HepG2 (cell line): Measurements from ENCODE around the gene NFKB1. TPM values are rescaled to one million over a fixed set of nuclear protein-coding genes. Genes with fewer than 3 reads are reported as not detected.

Experiments used
- ATAC-seq: fragments of 200-7000 bp; cut with Tn5 transposase; 3 replicates; pipeline ENCODE4 v1.9.1; 2020; ENCODE audit warnings: mild to moderate bottlenecking, moderate library complexity
- BruUV-seq: library from RNA; stranded (reverse); fragments of 400-500 nt; replicated peaks from 2 replicates; lab custom pipeline; 2021; lab: Mats Ljungman, UMichigan
- CTCF ChIA-PET: fragments of 300-600 bp; formaldehyde crosslinking; extraction: SDS; loops from one replicate; lab custom pipeline; 2021; ENCODE audit warnings: low total read pairs, inconsistent platforms, low intra/inter-chr PET ratio; lab: Yijun Ruan, JAX
- POLR2A ChIA-PET: fragments of 350-600 bp; sonication (Branson Sonifier 250); formaldehyde crosslinking; loops from one replicate; lab custom pipeline; 2020; ENCODE audit warnings: antibody characterized with exemption, inconsistent platforms; lab: Yijun Ruan, JAX
- DNase-seq: peaks from one replicate; pipeline ENCODE4 v3.0.0-alpha.2; 2015; ENCODE audit warnings: low spot score
- FAIRE-seq: peaks from 3 replicates; lab custom pipeline; 2011; peaks lifted over from hg19 to GRCh38; lab: Jason Lieb, UNC
- H2AFZ ChIP-seq: one replicate; pipeline ENCODE4 v1.6.1; 2011; ENCODE audit warnings: low read length, inconsistent platforms
- H3K27ac ChIP-seq: fragments of 300-600 bp; 3 replicates; pipeline ENCODE4 v1.8.0; 2011; ENCODE audit warnings: mixed run types, mild to moderate bottlenecking, mixed read lengths, low read length, inconsistent platforms; ENCODE audit not compliant: insufficient read depth; ENCODE audit errors: extremely low read length
- H3K27me3 ChIP-seq, 2 experiments: fragments of 200-600 bp in 1 of 2; 2 replicates in 1 of 2; 3 replicates in 1 of 2; pipeline versions ENCODE4 v1.6.0 to v1.8.0; 2011; ENCODE audit warnings: low read length in 2 of 2, mild to moderate bottlenecking in 2 of 2, moderate library complexity in 2 of 2, inconsistent platforms in 1 of 2; ENCODE audit not compliant: insufficient read depth in 2 of 2, control insufficient read depth in 1 of 2
- H3K36me3 ChIP-seq, 2 experiments: fragments of 200-600 bp in 1 of 2; replicated peaks in 1 of 2; 2 replicates in 1 of 2; 3 replicates in 1 of 2; pipeline versions ENCODE4 v1.5.1 to v1.8.0; 2011; ENCODE audit warnings: low read length in 2 of 2, inconsistent platforms in 1 of 2; ENCODE audit not compliant: insufficient read depth in 2 of 2, control insufficient read depth in 1 of 2
- H3K4me1 ChIP-seq: 2 replicates; pipeline ENCODE4 v1.5.1; 2012; ENCODE audit warnings: low read length, inconsistent platforms; ENCODE audit not compliant: insufficient read depth
- H3K4me2 ChIP-seq: 2 replicates; pipeline ENCODE4 v1.6.0; 2011; ENCODE audit warnings: low read depth, low read length, inconsistent platforms
- H3K4me3 ChIP-seq, 3 experiments: fragments of 200-600 bp in 1 of 3; sonication (generic), shearing (Covaris generic) in 1 of 3; replicated peaks in 1 of 3; 2 replicates each; pipeline ENCODE4 v1.5.1; 2011 to 2016; ENCODE audit warnings: low read length in 3 of 3, inconsistent platforms in 2 of 3, low read depth in 2 of 3, mild to moderate bottlenecking in 2 of 3, control low read depth in 1 of 3, mixed read lengths in 1 of 3; ENCODE audit not compliant: insufficient read depth in 1 of 3
- H3K79me2 ChIP-seq: one replicate; pipeline ENCODE4 v1.6.1; 2011; ENCODE audit warnings: low read length, inconsistent platforms; ENCODE audit not compliant: insufficient read depth
- H3K9ac ChIP-seq: 2 replicates; pipeline ENCODE4 v1.6.0; 2011; ENCODE audit warnings: mild to moderate bottlenecking, low read depth, low read length, inconsistent platforms; ENCODE audit not compliant: insufficient read depth
- H3K9me3 ChIP-seq: 2 replicates; pipeline ENCODE4 v1.5.1; 2012; ENCODE audit warnings: mild to moderate bottlenecking, low read length
- H4K20me1 ChIP-seq: 2 replicates; pipeline ENCODE4 v1.6.0; 2011; ENCODE audit warnings: inconsistent platforms, mild to moderate bottlenecking, low read length, moderate library complexity; ENCODE audit not compliant: insufficient read depth
- CC2D1A ChIP-seq: sonication (generic); formaldehyde crosslinking; IDR thresholded peaks from 2 replicates; pipeline ENCODE4 v1.8.1; 2023; ENCODE audit warnings: mild to moderate bottlenecking, missing genetic modification reagents
- CEBPZ ChIP-seq: IDR thresholded peaks from 2 replicates; pipeline ENCODE4 v1.6.1; 2012; ENCODE audit warnings: low read length, improper control_type of control experiment
- FOXP4 ChIP-seq: sonication (generic); formaldehyde crosslinking; IDR thresholded peaks from 2 replicates; pipeline ENCODE4 v1.4.0; 2020; ENCODE audit warnings: missing genetic modification reagents
- MTF1 ChIP-seq: sonication (generic); formaldehyde crosslinking; IDR thresholded peaks from 2 replicates; pipeline ENCODE4 v1.5.0; 2020; ENCODE audit warnings: missing genetic modification reagents
- NFE2L1 ChIP-seq: sonication (generic); formaldehyde crosslinking; IDR thresholded peaks from 2 replicates; pipeline ENCODE4 v1.4.0; 2020; ENCODE audit warnings: missing genetic modification reagents, mild to moderate bottlenecking, borderline replicate concordance
- PRDM10 ChIP-seq: sonication (generic); formaldehyde crosslinking; IDR thresholded peaks from 2 replicates; pipeline ENCODE4 v1.4.0; 2020; ENCODE audit warnings: low read depth, missing genetic modification reagents
- TRIM24 ChIP-seq: sonication (generic); formaldehyde crosslinking; IDR thresholded peaks from 2 replicates; pipeline ENCODE4 v1.8.0; 2022; ENCODE audit warnings: mild to moderate bottlenecking, missing genetic modification reagents
- USF2 ChIP-seq, 2 experiments: sonication (generic) in 1 of 2; formaldehyde crosslinking in 1 of 2; IDR thresholded peaks; 2 replicates each; pipeline versions ENCODE4 v1.5.1 to v1.6.1; 2011 to 2020; ENCODE audit warnings: borderline replicate concordance in 1 of 2, low read depth in 1 of 2, low read length in 1 of 2, mild to moderate bottlenecking in 1 of 2, missing genetic modification reagents in 1 of 2, moderate library complexity in 1 of 2
- ZNF263 ChIP-seq: sonication (generic); formaldehyde crosslinking; IDR thresholded peaks from 2 replicates; pipeline ENCODE4 v1.4.0; 2020; ENCODE audit warnings: missing genetic modification reagents
- ZNF274 ChIP-seq: sonication (generic); formaldehyde crosslinking; IDR thresholded peaks from 2 replicates; pipeline ENCODE4 v1.5.1; 2020; ENCODE audit warnings: mild to moderate bottlenecking, missing genetic modification reagents
- ZNF652 ChIP-seq: IDR thresholded peaks from 2 replicates; pipeline ENCODE4 v1.6.1; 2016; ENCODE audit warnings: low read depth, borderline replicate concordance
- ZNF713 ChIP-seq: sonication (generic); formaldehyde crosslinking; IDR thresholded peaks from 2 replicates; pipeline ENCODE4 v1.4.0; 2020; ENCODE audit warnings: mild to moderate bottlenecking, missing genetic modification reagents
- ZNF737 ChIP-seq: sonication (generic); formaldehyde crosslinking; IDR thresholded peaks from 2 replicates; pipeline ENCODE4 v1.5.0; 2020; ENCODE audit warnings: missing genetic modification reagents, mild to moderate bottlenecking, borderline replicate concordance
- WGBS: methylation state at CpG from one replicate; pipeline ENCODE4 v1.1.6; 2017; ENCODE audit warnings: low lambda C conversion rate; 5-methylcytosine and 5-hydroxymethylcytosine counted together
- in situ Hi-C: cut with HindIII; loops from 2 replicates; pipeline ENCODE4 v1.10.0; 2017; ENCODE audit warnings: low pct_unique_long_range_greater_than_20kb; ENCODE audit not compliant: extremely low pct_ligation_motif_present
- intact Hi-C: fragments of 100-400 bp; cut with micrococcal nuclease; formaldehyde crosslinking; loops from one replicate; pipeline ENCODE4 v1.10.0; 2022; ENCODE audit not compliant: unreplicated experiment
- polyA plus RNA-seq, 8 experiments: library from polyadenylated mRNA; depleted of rRNA in 3 of 8; stranded (reverse) in 7 of 8; unstranded in 1 of 8; fragments of >200 nt; fragmentation: Illumina TruSeq in 4 of 8; extraction: Trizol in 4 of 8; gene quantifications; 2 replicates each; pipeline versions ENCODE4 v1.2.1 to v1.2.3, GENCODE V29; 2011 to 2016; ENCODE audit warnings: low read depth in 4 of 8, missing spikeins in 1 of 8, mixed read lengths in 1 of 8; ENCODE audit not compliant: insufficient read depth in 1 of 8
- total RNA-seq, 5 experiments: library from RNA; depleted of rRNA; stranded (reverse); fragments of >200 nt; fragmentation: Illumina TruSeq; extraction: Trizol; gene quantifications; 2 replicates each; pipeline ENCODE4 v1.2.3, GENCODE V29; 2016; ENCODE audit warnings: low read depth in 1 of 5

NFKB1 gene
- total and polyA plus RNA-seq, 2 of the 13 experiments (the other 11 are each of a cell fraction or from before 2014, with no cell fraction given), result 15.4 to 31.6 TPM

- Histone ChIP-seq H3K4me2 (no peak overlapping the region), H3K4me3 (no peak overlapping the region), H3K4me1 (no peaks in the 10 kb centered on the region), H3K36me3 (peaks cover 4 to 14% of the 10 kb centered on the region in 2 experiments; a peak in 4 of 5 replicates), H3K27me3 (no peaks in the 10 kb centered on the region), H3K9ac (no peak overlapping the region), H3K9me3 (no peaks in the 10 kb centered on the region), H4K20me1 (no peaks in the 10 kb centered on the region), H3K27ac (no peak overlapping the region), H2AFZ (no peak overlapping the region), H3K79me2 (peaks cover 5% of the 10 kb centered on the region)
- ATAC-seq (no peak), FAIRE-seq (no peak), DNase-seq (no peak)
- intact Hi-C loops, result no loop called here
- no TSS peak for BruUV-seq
- ChIA-PET CTCF (no interaction called here), POLR2A (no interaction called here)
- in situ Hi-C loops, result no loop called here
- WGBS, result 79% methylated on average over 1 of the region's 1 CpG
- no peak for TF ChIP-seq ZNF713 (CRISPR knock-in tag)
- no peak for TF ChIP-seq PRDM10 (CRISPR knock-in tag)
- TF ChIP-seq ZNF652 (CRISPR knock-in tag), result no peak
- no peak for TF ChIP-seq NFE2L1 (CRISPR knock-in tag)
- TF ChIP-seq TRIM24, result no peak
- TF ChIP-seq CEBPZ, result no peak
- no peak for TF ChIP-seq USF2 (IDR thresholded peaks at IDR 0.05; ENCODE audit: low read depth, low read length)
- TF ChIP-seq USF2 (CRISPR knock-in tag; IDR thresholded peaks at IDR 0.05; ENCODE audit: borderline replicate concordance), result no peak
- TF ChIP-seq MTF1 (CRISPR knock-in tag), result no peak
- TF ChIP-seq CC2D1A (CRISPR knock-in tag), result no peak
- TF ChIP-seq ZNF737 (CRISPR knock-in tag), result no peak
- no peak for TF ChIP-seq ZNF274 (CRISPR knock-in tag)
- TF ChIP-seq FOXP4 (CRISPR knock-in tag), result no peak
- no peak for TF ChIP-seq ZNF263 (CRISPR knock-in tag)
These were observed 28.8 kb downstream of the NFKB1 start for GRCh38 chr4:102529977-102530376.
